H1 (cell line): Measurements from ENCODE around the gene AAGAB. TPM values are rescaled to one million over a fixed set of nuclear protein-coding genes. Genes with fewer than 3 reads are reported as not detected.

ENCODE experiments used
- E2F6 ChIP-seq: IDR thresholded peaks from 2 replicates; pipeline ENCODE4 v1.6.1; 2012; ENCODE audit warnings: inconsistent platforms
- KDM5A ChIP-seq: fragments of 200-600 bp; IDR thresholded peaks from 2 replicates; pipeline ENCODE4 v1.7.1; 2012; ENCODE audit warnings: mild to moderate bottlenecking, low read length, inconsistent platforms, mixed read lengths
- polyA plus RNA-seq, 7 experiments: library from polyadenylated mRNA; depleted of rRNA in 3 of 7; stranded (reverse) in 5 of 7; unstranded in 2 of 7; fragments of >200 nt in 5 of 7; fragments of 200-250 nt in 2 of 7; gene quantifications; 1 replicate in 5 of 7; 2 replicates in 1 of 7; 4 replicates in 1 of 7; pipeline versions ENCODE4 v1.2.1 to v1.2.3, GENCODE V29; 2011 to 2013; ENCODE audit warnings: missing spikeins in 2 of 7, mixed read lengths in 2 of 7
- total RNA-seq: library from RNA; stranded (reverse); fragmentation: NEBNext Ultra II Directional; extraction: Animal tissue kit (Norgen Biotek cat#: 25700); gene quantifications from 2 replicates; pipeline ENCODE4 v1.2.1, GENCODE V29; 2021

The AAGAB gene
- total and polyA plus RNA-seq, 2 of the 8 experiments (the other 6 are each of a cell fraction or from before 2014, with no cell fraction given), result 20.1 to 45.9 TPM

- TF ChIP-seq KDM5A (no peak), E2F6 (no peak)
Observed at GRCh38 chr15:67156834-67157233, 97.6 kb downstream of the AAGAB start (continued).
